HG02885 (cell line): Measurements from ENCODE around the gene PTPRJ.
A peak's percentile ranks its signal among the peaks of the same experiment; 100 is the strongest.

Experiments used
- ATAC-seq: cut with Tn5 transposase; IDR thresholded peaks from one replicate; pipeline ENCODE4 v1.9.1; 2021; ENCODE audit warnings: mild to moderate bottlenecking; ENCODE audit not compliant: unreplicated experiment, poor library complexity

PTPRJ gene

GRCh38 chr11:47967577-47968525 is 12.5 kb upstream of the PTPRJ start:
- no peak for ATAC-seq

- ATAC-seq, result no peak
These were observed 11.0 kb upstream of the PTPRJ start for GRCh38 chr11:47969401-47969800.

- no peak for ATAC-seq
These were observed 8.9 kb upstream of the PTPRJ start for GRCh38 chr11:47971501-47971900.

GRCh38 chr11:47973173-47973572 is 7.2 kb upstream of the PTPRJ start:
- ATAC-seq, result no peak

GRCh38 chr11:47976931-47977330 is 3.4 kb upstream of the PTPRJ start:
- no peak for ATAC-seq

- ATAC-seq, result no peak
These were observed 2.7 kb upstream of the PTPRJ start for GRCh38 chr11:47977623-47978022.

GRCh38 chr11:47979378-47980087 is 826 bp upstream of the PTPRJ start:
- ATAC-seq, result no peak

- peak; percentile 62 for ATAC-seq
These were observed 705 bp downstream of the PTPRJ start for GRCh38 chr11:47980907-47981621.

GRCh38 chr11:47981667-47982404 is 1.5 kb downstream of the PTPRJ start:
- no peak for ATAC-seq

GRCh38 chr11:47982616-47983015 is 2.3 kb downstream of the PTPRJ start:
- no peak for ATAC-seq

GRCh38 chr11:47983464-47984397 is 3.4 kb downstream of the PTPRJ start:
- ATAC-seq, result no peak

- ATAC-seq, result no peak
These were observed 5.9 kb downstream of the PTPRJ start for GRCh38 chr11:47986219-47986618.

- no peak for ATAC-seq
These were observed 6.4 kb downstream of the PTPRJ start for GRCh38 chr11:47986742-47987141.

- ATAC-seq, result peak; percentile 40
These were observed 7.0 kb downstream of the PTPRJ start for GRCh38 chr11:47987310-47987709.

- ATAC-seq, result peak; percentile 20
These were observed 7.4 kb downstream of the PTPRJ start for GRCh38 chr11:47987781-47988180.

GRCh38 chr11:47989779-47990178 is 9.4 kb downstream of the PTPRJ start:
- no peak for ATAC-seq

GRCh38 chr11:47991266-47991830 is 11.0 kb downstream of the PTPRJ start:
- peak; percentile 42 for ATAC-seq

GRCh38 chr11:47991894-47992293 is 11.5 kb downstream of the PTPRJ start:
- ATAC-seq, result no peak
